ENCODE results near the gene RNF126.

DNA sequence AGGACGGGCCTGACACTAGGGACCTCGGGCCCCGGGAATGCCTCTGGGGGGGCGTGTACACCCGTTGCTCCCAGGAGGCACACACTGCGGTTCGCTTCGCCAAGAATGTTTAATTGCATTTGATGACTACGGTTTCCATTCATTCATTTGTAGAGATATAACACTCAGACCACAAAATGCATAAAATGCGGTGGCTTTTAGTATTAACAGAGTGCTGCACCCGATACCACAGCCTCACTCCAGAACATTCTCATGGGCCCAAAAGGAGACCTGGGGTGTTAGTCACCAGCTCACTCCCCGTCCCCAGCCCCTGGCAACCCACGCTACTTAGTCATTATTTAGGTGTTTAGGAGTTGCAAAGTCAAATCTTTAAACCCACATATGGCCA is 51.5 kb downstream of the RNF126 start:
- TF ChIP-seq JUNB (IDR thresholded peaks at IDR 0.05; ENCODE audit: unreplicated experiment) (no peak), CREB1 (CRISPR knock-in tag; IDR thresholded peaks at IDR 0.05; ENCODE audit: low read depth) (no peak), EZH2 (IDR thresholded peaks at IDR 0.05; ENCODE audit: low read depth, unreplicated experiment) (no peak), STAT1 (IDR thresholded peaks at IDR 0.05; ENCODE audit: unreplicated experiment) (no peak), EZH2phosphoT487 (IDR thresholded peaks at IDR 0.05; ENCODE audit: unreplicated experiment) (no peak), ZNF114 (CRISPR knock-in tag; IDR thresholded peaks at IDR 0.05) (no peak), POLR2AphosphoS5 (IDR thresholded peaks at IDR 0.05; ENCODE audit: low read depth) (no peak)
- TF ChIP-seq, protein P1, sequence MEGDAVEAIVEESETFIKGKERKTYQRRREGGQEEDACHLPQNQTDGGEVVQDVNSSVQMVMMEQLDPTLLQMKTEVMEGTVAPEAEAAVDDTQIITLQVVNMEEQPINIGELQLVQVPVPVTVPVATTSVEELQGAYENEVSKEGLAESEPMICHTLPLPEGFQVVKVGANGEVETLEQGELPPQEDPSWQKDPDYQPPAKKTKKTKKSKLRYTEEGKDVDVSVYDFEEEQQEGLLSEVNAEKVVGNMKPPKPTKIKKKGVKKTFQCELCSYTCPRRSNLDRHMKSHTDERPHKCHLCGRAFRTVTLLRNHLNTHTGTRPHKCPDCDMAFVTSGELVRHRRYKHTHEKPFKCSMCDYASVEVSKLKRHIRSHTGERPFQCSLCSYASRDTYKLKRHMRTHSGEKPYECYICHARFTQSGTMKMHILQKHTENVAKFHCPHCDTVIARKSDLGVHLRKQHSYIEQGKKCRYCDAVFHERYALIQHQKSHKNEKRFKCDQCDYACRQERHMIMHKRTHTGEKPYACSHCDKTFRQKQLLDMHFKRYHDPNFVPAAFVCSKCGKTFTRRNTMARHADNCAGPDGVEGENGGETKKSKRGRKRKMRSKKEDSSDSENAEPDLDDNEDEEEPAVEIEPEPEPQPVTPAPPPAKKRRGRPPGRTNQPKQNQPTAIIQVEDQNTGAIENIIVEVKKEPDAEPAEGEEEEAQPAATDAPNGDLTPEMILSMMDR (conservative IDR thresholded peaks at IDR 0.05; ENCODE audit: low read depth in 2 of 2), result no peak
- TF ChIP-seq, protein P2, sequence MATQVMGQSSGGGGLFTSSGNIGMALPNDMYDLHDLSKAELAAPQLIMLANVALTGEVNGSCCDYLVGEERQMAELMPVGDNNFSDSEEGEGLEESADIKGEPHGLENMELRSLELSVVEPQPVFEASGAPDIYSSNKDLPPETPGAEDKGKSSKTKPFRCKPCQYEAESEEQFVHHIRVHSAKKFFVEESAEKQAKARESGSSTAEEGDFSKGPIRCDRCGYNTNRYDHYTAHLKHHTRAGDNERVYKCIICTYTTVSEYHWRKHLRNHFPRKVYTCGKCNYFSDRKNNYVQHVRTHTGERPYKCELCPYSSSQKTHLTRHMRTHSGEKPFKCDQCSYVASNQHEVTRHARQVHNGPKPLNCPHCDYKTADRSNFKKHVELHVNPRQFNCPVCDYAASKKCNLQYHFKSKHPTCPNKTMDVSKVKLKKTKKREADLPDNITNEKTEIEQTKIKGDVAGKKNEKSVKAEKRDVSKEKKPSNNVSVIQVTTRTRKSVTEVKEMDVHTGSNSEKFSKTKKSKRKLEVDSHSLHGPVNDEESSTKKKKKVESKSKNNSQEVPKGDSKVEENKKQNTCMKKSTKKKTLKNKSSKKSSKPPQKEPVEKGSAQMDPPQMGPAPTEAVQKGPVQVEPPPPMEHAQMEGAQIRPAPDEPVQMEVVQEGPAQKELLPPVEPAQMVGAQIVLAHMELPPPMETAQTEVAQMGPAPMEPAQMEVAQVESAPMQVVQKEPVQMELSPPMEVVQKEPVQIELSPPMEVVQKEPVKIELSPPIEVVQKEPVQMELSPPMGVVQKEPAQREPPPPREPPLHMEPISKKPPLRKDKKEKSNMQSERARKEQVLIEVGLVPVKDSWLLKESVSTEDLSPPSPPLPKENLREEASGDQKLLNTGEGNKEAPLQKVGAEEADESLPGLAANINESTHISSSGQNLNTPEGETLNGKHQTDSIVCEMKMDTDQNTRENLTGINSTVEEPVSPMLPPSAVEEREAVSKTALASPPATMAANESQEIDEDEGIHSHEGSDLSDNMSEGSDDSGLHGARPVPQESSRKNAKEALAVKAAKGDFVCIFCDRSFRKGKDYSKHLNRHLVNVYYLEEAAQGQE (IDR thresholded peaks at IDR 0.05; ENCODE audit: unreplicated experiment), result no peak
- TF ChIP-seq, protein P3, sequence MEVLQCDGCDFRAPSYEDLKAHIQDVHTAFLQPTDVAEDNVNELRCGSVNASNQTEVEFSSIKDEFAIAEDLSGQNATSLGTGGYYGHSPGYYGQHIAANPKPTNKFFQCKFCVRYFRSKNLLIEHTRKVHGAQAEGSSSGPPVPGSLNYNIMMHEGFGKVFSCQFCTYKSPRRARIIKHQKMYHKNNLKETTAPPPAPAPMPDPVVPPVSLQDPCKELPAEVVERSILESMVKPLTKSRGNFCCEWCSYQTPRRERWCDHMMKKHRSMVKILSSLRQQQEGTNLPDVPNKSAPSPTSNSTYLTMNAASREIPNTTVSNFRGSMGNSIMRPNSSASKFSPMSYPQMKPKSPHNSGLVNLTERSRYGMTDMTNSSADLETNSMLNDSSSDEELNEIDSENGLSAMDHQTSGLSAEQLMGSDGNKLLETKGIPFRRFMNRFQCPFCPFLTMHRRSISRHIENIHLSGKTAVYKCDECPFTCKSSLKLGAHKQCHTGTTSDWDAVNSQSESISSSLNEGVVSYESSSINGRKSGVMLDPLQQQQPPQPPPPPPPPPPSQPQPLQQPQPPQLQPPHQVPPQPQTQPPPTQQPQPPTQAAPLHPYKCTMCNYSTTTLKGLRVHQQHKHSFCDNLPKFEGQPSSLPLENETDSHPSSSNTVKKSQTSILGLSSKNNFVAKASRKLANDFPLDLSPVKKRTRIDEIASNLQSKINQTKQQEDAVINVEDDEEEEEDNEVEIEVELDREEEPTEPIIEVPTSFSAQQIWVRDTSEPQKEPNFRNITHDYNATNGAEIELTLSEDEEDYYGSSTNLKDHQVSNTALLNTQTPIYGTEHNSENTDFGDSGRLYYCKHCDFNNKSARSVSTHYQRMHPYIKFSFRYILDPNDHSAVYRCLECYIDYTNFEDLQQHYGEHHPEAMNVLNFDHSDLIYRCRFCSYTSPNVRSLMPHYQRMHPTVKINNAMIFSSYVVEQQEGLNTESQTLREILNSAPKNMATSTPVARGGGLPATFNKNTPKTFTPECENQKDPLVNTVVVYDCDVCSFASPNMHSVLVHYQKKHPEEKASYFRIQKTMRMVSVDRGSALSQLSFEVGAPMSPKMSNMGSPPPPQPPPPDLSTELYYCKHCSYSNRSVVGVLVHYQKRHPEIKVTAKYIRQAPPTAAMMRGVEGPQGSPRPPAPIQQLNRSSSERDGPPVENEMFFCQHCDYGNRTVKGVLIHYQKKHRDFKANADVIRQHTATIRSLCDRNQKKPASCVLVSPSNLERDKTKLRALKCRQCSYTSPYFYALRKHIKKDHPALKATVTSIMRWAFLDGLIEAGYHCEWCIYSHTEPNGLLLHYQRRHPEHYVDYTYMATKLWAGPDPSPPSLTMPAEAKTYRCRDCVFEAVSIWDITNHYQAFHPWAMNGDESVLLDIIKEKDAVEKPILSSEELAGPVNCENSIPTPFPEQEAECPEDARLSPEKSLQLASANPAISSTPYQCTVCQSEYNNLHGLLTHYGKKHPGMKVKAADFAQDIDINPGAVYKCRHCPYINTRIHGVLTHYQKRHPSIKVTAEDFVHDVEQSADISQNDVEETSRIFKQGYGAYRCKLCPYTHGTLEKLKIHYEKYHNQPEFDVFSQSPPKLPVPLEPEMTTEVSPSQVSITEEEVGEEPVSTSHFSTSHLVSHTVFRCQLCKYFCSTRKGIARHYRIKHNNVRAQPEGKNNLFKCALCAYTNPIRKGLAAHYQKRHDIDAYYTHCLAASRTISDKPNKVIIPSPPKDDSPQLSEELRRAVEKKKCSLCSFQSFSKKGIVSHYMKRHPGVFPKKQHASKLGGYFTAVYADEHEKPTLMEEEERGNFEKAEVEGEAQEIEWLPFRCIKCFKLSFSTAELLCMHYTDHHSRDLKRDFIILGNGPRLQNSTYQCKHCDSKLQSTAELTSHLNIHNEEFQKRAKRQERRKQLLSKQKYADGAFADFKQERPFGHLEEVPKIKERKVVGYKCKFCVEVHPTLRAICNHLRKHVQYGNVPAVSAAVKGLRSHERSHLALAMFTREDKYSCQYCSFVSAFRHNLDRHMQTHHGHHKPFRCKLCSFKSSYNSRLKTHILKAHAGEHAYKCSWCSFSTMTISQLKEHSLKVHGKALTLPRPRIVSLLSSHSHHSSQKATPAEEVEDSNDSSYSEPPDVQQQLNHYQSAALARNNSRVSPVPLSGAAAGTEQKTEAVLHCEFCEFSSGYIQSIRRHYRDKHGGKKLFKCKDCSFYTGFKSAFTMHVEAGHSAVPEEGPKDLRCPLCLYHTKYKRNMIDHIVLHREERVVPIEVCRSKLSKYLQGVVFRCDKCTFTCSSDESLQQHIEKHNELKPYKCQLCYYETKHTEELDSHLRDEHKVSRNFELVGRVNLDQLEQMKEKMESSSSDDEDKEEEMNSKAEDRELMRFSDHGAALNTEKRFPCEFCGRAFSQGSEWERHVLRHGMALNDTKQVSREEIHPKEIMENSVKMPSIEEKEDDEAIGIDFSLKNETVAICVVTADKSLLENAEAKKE (CRISPR knock-in tag; IDR thresholded peaks at IDR 0.05), result no peak
